ENCODE data around the gene GALNT13. TPM values are rescaled to one million over a fixed set of nuclear protein-coding genes. Genes with fewer than 3 reads are reported as not detected.

The GALNT13 gene
- total and polyA plus RNA-seq, 2 donors (not counting 1 experiment from before 2014, with no cell fraction given), result 0.17 TPM; not detected in 1

DNA sequence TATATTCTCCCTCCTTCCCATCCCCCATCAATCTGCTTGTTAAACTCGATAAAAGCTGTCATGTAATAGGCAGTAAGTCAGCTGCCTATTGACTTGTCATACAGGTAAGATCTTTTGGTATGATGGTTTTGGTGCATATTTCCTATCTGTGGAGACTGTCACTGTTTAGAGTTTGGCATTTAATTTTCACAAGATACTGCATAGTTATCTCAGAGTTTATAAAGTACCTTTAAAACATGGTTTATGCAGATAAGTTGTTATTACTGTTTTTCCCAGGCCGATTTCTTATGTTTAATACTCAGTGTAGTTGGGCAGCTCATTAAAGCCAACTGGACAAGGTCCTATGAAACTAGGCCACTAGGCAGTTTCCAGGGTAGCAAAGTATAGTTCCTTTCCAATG lies 222.1 kb downstream of the GALNT13 start:
- Histone ChIP-seq H3K36me3 (ENCODE audit: control insufficient read depth, insufficient read depth, low read length) (no peaks in the 10 kb centered on the region), H3K27me3 (ENCODE audit: control insufficient read depth, insufficient read depth, low read length) (no peaks in the 10 kb centered on the region), H3K79me2 (ENCODE audit: control insufficient read depth, insufficient read depth, low read length) (no peaks in the 10 kb centered on the region), H3K9me3 (ENCODE audit: control insufficient read depth, insufficient read depth, low read depth, low read length) (no peaks in the 10 kb centered on the region), H2AFZ (ENCODE audit: low read length) (no peak overlapping the region), H4K20me1 (ENCODE audit: control insufficient read depth, extremely low read depth, insufficient read depth, low read length) (no peaks in the 10 kb centered on the region), H3K27ac (ENCODE audit: insufficient read depth, low read length) (no peak overlapping the region), H3K4me1 (ENCODE audit: control insufficient read depth, extremely low read depth, insufficient read depth, low read length) (no peaks in the 10 kb centered on the region), H3K9ac (ENCODE audit: insufficient read depth, low read length) (no peak overlapping the region), H3K4me3 (replicated peaks in 1 of 4; ENCODE audit: control extremely low read depth in 1 of 4, insufficient read depth in 1 of 4, low read depth in 3 of 4, low read length in 4 of 4) (no peak overlapping the region), H3K4me2 (ENCODE audit: extremely low read depth, insufficient read depth, low read length) (no peak overlapping the region)
- TF ChIP-seq, protein P1, sequence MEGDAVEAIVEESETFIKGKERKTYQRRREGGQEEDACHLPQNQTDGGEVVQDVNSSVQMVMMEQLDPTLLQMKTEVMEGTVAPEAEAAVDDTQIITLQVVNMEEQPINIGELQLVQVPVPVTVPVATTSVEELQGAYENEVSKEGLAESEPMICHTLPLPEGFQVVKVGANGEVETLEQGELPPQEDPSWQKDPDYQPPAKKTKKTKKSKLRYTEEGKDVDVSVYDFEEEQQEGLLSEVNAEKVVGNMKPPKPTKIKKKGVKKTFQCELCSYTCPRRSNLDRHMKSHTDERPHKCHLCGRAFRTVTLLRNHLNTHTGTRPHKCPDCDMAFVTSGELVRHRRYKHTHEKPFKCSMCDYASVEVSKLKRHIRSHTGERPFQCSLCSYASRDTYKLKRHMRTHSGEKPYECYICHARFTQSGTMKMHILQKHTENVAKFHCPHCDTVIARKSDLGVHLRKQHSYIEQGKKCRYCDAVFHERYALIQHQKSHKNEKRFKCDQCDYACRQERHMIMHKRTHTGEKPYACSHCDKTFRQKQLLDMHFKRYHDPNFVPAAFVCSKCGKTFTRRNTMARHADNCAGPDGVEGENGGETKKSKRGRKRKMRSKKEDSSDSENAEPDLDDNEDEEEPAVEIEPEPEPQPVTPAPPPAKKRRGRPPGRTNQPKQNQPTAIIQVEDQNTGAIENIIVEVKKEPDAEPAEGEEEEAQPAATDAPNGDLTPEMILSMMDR (conservative IDR thresholded peaks at IDR 0.05 in 1 of 2, IDR thresholded peaks at IDR 0.05 in 1 of 2; ENCODE audit: low read depth in 1 of 2, low read length in 2 of 2), result no peak
- no peak for TF ChIP-seq EZH2 (IDR thresholded peaks at IDR 0.05; ENCODE audit: low read length, missing control alignments)
- no peak for DNase-seq (ENCODE audit: low read depth in 2 of 2)

DNA sequence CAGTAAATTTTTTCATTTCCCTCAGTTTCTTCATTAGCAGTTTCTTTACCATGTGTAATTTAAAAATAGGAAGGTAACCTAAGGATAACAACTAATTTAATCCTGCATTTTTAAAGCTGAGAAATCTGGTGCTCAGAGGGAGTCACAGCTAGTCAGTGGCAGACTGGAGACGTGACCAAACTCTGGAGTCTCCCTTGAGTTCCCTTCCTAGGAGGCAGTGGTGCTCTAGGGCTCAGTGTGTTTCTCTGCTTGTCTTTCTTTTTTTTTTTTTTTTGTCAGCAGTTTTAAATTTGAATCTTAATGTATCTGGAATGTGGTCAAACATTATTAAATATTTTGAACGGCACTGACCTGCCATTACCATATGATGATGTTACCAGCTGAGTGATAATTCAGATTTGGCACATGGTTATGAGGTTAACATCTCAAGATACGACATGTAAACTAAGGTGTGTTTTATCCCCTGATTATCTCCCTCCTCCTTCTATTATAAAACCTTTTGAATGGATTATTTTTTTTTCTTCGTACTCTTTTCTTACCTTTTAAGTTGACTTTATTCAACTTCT lies 226.2 kb downstream of the GALNT13 start:
- Histone ChIP-seq H3K4me1 (ENCODE audit: control insufficient read depth, extremely low read depth, insufficient read depth, low read length) (no peaks in the 10 kb centered on the region), H2AFZ (ENCODE audit: low read length) (no peak overlapping the region), H3K79me2 (ENCODE audit: control insufficient read depth, insufficient read depth, low read length) (no peaks in the 10 kb centered on the region), H4K20me1 (ENCODE audit: control insufficient read depth, extremely low read depth, insufficient read depth, low read length) (no peaks in the 10 kb centered on the region), H3K9ac (ENCODE audit: insufficient read depth, low read length) (no peak overlapping the region), H3K9me3 (ENCODE audit: control insufficient read depth, insufficient read depth, low read depth, low read length) (no peaks in the 10 kb centered on the region), H3K27ac (ENCODE audit: insufficient read depth, low read length) (no peak overlapping the region), H3K36me3 (ENCODE audit: control insufficient read depth, insufficient read depth, low read length) (no peaks in the 10 kb centered on the region), H3K27me3 (ENCODE audit: control insufficient read depth, insufficient read depth, low read length) (no peaks in the 10 kb centered on the region), H3K4me3 (replicated peaks in 1 of 4; ENCODE audit: control extremely low read depth in 1 of 4, insufficient read depth in 1 of 4, low read depth in 3 of 4, low read length in 4 of 4) (no peak overlapping the region), H3K4me2 (ENCODE audit: extremely low read depth, insufficient read depth, low read length) (no peak overlapping the region)
- DNase-seq (ENCODE audit: low read depth in 2 of 2), result no peak
- TF ChIP-seq, protein P1 (conservative IDR thresholded peaks at IDR 0.05 in 1 of 2, IDR thresholded peaks at IDR 0.05 in 1 of 2; ENCODE audit: low read depth in 1 of 2, low read length in 2 of 2), result no peak
- TF ChIP-seq EZH2 (IDR thresholded peaks at IDR 0.05; ENCODE audit: low read length, missing control alignments), result no peak

DNA sequence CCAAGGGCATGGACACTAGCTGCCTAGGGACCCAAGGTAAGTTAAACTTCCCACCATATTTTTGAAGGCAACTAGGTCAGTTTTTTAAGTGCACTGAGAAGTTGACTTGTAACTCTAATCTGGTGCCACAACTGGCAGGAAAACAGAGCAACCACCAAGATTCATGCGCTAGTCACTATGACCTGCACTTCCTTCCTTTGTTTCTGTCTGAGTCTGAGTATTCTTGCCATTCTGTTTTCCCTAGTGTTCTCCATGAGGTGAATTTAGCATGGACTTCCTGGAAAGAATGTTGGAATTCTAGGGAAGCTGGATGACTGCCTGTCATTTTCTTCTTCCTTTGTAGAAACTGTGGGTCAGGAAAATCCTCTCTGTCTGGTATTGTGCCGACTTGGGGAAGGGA lies 249.0 kb downstream of the GALNT13 start:
- H3K79me2 ChIP-seq (ENCODE audit: control insufficient read depth, insufficient read depth, low read length), result no peaks in the 10 kb centered on the region
- H3K36me3 ChIP-seq (ENCODE audit: control insufficient read depth, insufficient read depth, low read length), result no peaks in the 10 kb centered on the region
- TF ChIP-seq, protein P1 (conservative IDR thresholded peaks at IDR 0.05 in 1 of 2, IDR thresholded peaks at IDR 0.05 in 1 of 2; ENCODE audit: low read depth in 1 of 2, low read length in 2 of 2), result no peak
- TF ChIP-seq EZH2 (IDR thresholded peaks at IDR 0.05; ENCODE audit: low read length, missing control alignments), result no peak
- no peak overlapping the region for H3K4me2 ChIP-seq (ENCODE audit: extremely low read depth, insufficient read depth, low read length)
- no peak overlapping the region for H3K4me3 ChIP-seq (replicated peaks in 1 of 4; ENCODE audit: control extremely low read depth in 1 of 4, insufficient read depth in 1 of 4, low read depth in 3 of 4, low read length in 4 of 4)
- no peaks in the 10 kb centered on the region for H4K20me1 ChIP-seq (ENCODE audit: control insufficient read depth, extremely low read depth, insufficient read depth, low read length)
- no peak overlapping the region for H2AFZ ChIP-seq (ENCODE audit: low read length)
- no peaks in the 10 kb centered on the region for H3K27me3 ChIP-seq (ENCODE audit: control insufficient read depth, insufficient read depth, low read length)
- no peak overlapping the region for H3K27ac ChIP-seq (ENCODE audit: insufficient read depth, low read length)
- no peaks in the 10 kb centered on the region for H3K9me3 ChIP-seq (ENCODE audit: control insufficient read depth, insufficient read depth, low read depth, low read length)
- H3K4me1 ChIP-seq (ENCODE audit: control insufficient read depth, extremely low read depth, insufficient read depth, low read length), result no peaks in the 10 kb centered on the region
- H3K9ac ChIP-seq (ENCODE audit: insufficient read depth, low read length), result no peak overlapping the region
- DNase-seq (ENCODE audit: low read depth in 2 of 2), result no peak

All from fibroblast of lung (primary cell).